Endothelial cell of umbilical vein (primary cell): ENCODE measurements around the gene HYAL3. TPM values are rescaled to one million over a fixed set of nuclear protein-coding genes. Genes with fewer than 3 reads are reported as not detected.

Source experiments
- BruUV-seq: library from RNA; stranded (reverse); fragments of 400-500 nt; replicated peaks from 2 replicates; lab custom pipeline; 2021; lab: Mats Ljungman, UMichigan
- CTCF ChIA-PET: fragments of 300-600, 350-600 bp; sonication (Branson Sonifier 250); formaldehyde crosslinking; loops from one replicate; lab custom pipeline; 2021; ENCODE audit warnings: antibody characterized with exemption, inconsistent platforms; lab: Charles Lee
- POLR2A ChIA-PET: fragments of 300-600, 350-600 bp; sonication (Branson Sonifier 250); formaldehyde crosslinking; loops from one replicate; lab custom pipeline; 2021; ENCODE audit warnings: antibody characterized with exemption, inconsistent platforms; lab: Charles Lee
- DNase-seq: peaks from one replicate; pipeline ENCODE4 v3.0.0-alpha.2; 2011; ENCODE audit warnings: low read depth, low spot score
- FAIRE-seq: peaks from 2 replicates; lab custom pipeline; 2011; peaks lifted over from hg19 to GRCh38; lab: Jason Lieb, UNC
- H2AFZ ChIP-seq: 2 replicates; pipeline ENCODE4 v1.6.0; 2012; ENCODE audit warnings: low read depth, low read length, control low read depth, inconsistent platforms
- H3K27ac ChIP-seq: 2 replicates; pipeline ENCODE4 v1.5.1; 2011; ENCODE audit warnings: low read depth, mild to moderate bottlenecking, control low read depth, low read length, moderate library complexity; ENCODE audit not compliant: insufficient read depth
- H3K27me3 ChIP-seq, 2 experiments: 2 replicates each; pipeline versions ENCODE4 v1.6.0 to v1.6.1; 2011; ENCODE audit warnings: low read length in 2 of 2, mixed read lengths in 1 of 2; ENCODE audit not compliant: control insufficient read depth in 2 of 2, insufficient read depth in 2 of 2
- H3K36me3 ChIP-seq, 2 experiments: 2 replicates in 1 of 2; 3 replicates in 1 of 2; pipeline ENCODE4 v1.5.1; 2011; ENCODE audit warnings: low read length in 2 of 2, mild to moderate bottlenecking in 1 of 2, moderate library complexity in 1 of 2; ENCODE audit not compliant: control insufficient read depth in 2 of 2, insufficient read depth in 2 of 2; ENCODE audit errors: extremely low read depth in 1 of 2
- H3K4me1 ChIP-seq: 3 replicates; pipeline ENCODE4 v1.5.1; 2011; ENCODE audit warnings: mild to moderate bottlenecking, low read length; ENCODE audit not compliant: control insufficient read depth, insufficient read depth; ENCODE audit errors: extremely low read depth
- H3K4me2 ChIP-seq: 2 replicates; pipeline ENCODE4 v1.6.1; 2011; ENCODE audit warnings: low read length, control low read depth, mixed read lengths; ENCODE audit not compliant: insufficient read depth
- H3K4me3 ChIP-seq, 3 experiments: fragments of 200-600 bp in 1 of 3; sonication (generic), shearing (Covaris generic) in 1 of 3; replicated peaks in 1 of 3; 2 replicates each; pipeline ENCODE4 v1.5.1; 2011 to 2016; ENCODE audit warnings: control low read depth in 3 of 3, low read length in 3 of 3, mild to moderate bottlenecking in 2 of 3, inconsistent platforms in 1 of 3, low read depth in 1 of 3, moderate library complexity in 1 of 3; ENCODE audit not compliant: insufficient read depth in 1 of 3
- H3K79me2 ChIP-seq: 2 replicates; pipeline ENCODE4 v1.6.0; 2012; ENCODE audit warnings: low read length, inconsistent platforms; ENCODE audit not compliant: control insufficient read depth, insufficient read depth
- H3K9ac ChIP-seq: replicated peaks from 2 replicates; pipeline ENCODE3; 2011; ENCODE audit warnings: low read length, control low read depth; ENCODE audit not compliant: insufficient read depth; ENCODE audit errors: extremely low read depth
- H3K9me1 ChIP-seq: replicated peaks from 3 replicates; pipeline ENCODE4 v1.6.0; 2011; ENCODE audit warnings: mild to moderate bottlenecking, low read length; ENCODE audit not compliant: control insufficient read depth, insufficient read depth; ENCODE audit errors: extremely low read depth
- H3K9me3 ChIP-seq: replicated peaks from 2 replicates; pipeline ENCODE4 v1.5.1; 2012; ENCODE audit warnings: low read length, inconsistent platforms; ENCODE audit not compliant: control insufficient read depth, insufficient read depth
- H4K20me1 ChIP-seq: replicated peaks from 2 replicates; pipeline ENCODE3; 2011; ENCODE audit warnings: mild to moderate bottlenecking, low read length; ENCODE audit not compliant: control insufficient read depth, insufficient read depth; ENCODE audit errors: extremely low read depth
- CTCF ChIP-seq, 2 donors: IDR thresholded peaks; 1 replicate in 1 of 2; 2 replicates in 1 of 2; pipeline ENCODE4 v1.5.1; 2011; ENCODE audit warnings: low read length in 2 of 2, mild to moderate bottlenecking in 2 of 2, moderate library complexity in 2 of 2, control low read depth in 1 of 2, inconsistent platforms in 1 of 2, low read depth in 1 of 2; ENCODE audit not compliant: insufficient read depth in 1 of 2; ENCODE audit errors: extremely low read depth in 1 of 2
- FOS ChIP-seq: IDR thresholded peaks from 2 replicates; pipeline ENCODE4 v1.6.1; 2011; ENCODE audit warnings: mild to moderate bottlenecking, low read length, moderate library complexity, borderline replicate concordance; ENCODE audit not compliant: insufficient read depth
- GATA2 ChIP-seq: IDR thresholded peaks from 2 replicates; pipeline ENCODE4 v1.7.0; 2011; ENCODE audit warnings: low read depth, mild to moderate bottlenecking, moderate library complexity, mixed read lengths, low read length; ENCODE audit not compliant: insufficient read length, insufficient read depth
- JUN ChIP-seq: IDR thresholded peaks from 2 replicates; pipeline ENCODE4 v1.6.1; 2011; ENCODE audit warnings: borderline replicate concordance, low read depth; ENCODE audit not compliant: insufficient read length, insufficient read depth
- dilution Hi-C: fragments of 300-500 bp; cut with MboI; formaldehyde crosslinking; loops from one replicate; pipeline ENCODE4 v1.15.0; 2019; ENCODE audit warnings: low sequenced_read_pairs; ENCODE audit not compliant: extremely low pct_ligation_motif_present
- intact Hi-C: fragments of 100-400 bp; cut with micrococcal nuclease; formaldehyde crosslinking; loops from one replicate; pipeline ENCODE4 v1.10.0; 2022
- polyA plus RNA-seq, 4 experiments: library from polyadenylated mRNA; depleted of rRNA in 3 of 4; stranded (reverse) in 3 of 4; unstranded in 1 of 4; fragments of >200 nt; gene quantifications; 2 replicates each; pipeline versions ENCODE4 v1.2.1 to v1.2.3, GENCODE V29; 2011 to 2012; ENCODE audit warnings: missing spikeins in 1 of 4
- total RNA-seq: library from RNA; stranded (reverse); gene quantifications from 2 replicates; pipeline ENCODE4 v1.2.3, GENCODE V29; 2021

The HYAL3 gene
- total and polyA plus RNA-seq, 2 donors (not counting 3 experiments of a cell fraction or from before 2014, with no cell fraction given): 4.8 to 11.5 TPM

DNA sequence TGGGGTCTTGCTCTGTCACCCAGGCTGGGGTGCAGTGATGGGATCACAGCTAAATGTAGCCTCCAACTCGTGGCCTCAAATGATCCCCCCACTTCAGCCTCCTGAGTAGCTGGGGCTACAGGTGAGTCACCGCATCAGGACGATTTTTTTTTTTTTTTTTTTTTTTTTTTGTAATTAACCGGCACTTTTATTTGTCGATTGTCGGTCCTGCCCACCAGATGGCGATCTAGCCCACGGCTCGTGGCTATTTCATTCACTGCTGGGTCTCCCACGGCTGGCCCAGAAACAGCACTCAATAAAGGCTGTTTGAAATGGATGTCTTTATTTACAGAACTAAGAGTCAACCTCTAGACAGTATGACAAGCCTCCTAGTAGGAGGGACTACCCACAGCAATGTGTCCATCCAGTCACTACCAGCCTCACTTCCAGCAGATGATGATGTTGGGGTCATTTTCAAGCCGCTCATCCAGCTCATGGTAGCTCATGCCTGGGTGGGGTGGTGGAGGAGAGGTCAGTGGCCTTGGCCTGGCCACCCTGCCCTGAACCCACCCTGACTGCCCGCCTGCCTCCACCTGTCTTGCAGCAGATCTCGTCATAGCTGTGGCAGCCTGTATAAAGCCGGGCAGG, 48.1 kb upstream of the HYAL3 start:
- dilution Hi-C loops (no loop called here), intact Hi-C loops (loop anchor here (1.0 to 5.0 kb wide), 5 partner anchors 41 to 265 kb away; no protein-coding TSS in a partner anchor)
- ChIA-PET POLR2A (interaction anchor here (1.0 kb wide), 1 partner anchor 195 kb away, joined by 3 read pairs; no protein-coding TSS in a partner anchor), CTCF (interaction anchor here (0.6 to 7.7 kb wide), 15 partner anchors 10 to 265 kb away, joined by 3 to 165 read pairs (median 4); partner anchors contain the start of genes C3orf18 and CISH)
- Histone ChIP-seq H4K20me1 (no peaks in the 10 kb centered on the region), H3K27ac (no peak overlapping the region), H3K9ac (no peak overlapping the region), H3K36me3 (peaks cover 0 to 4% of the 10 kb centered on the region in 2 experiments), H3K9me3 (no peaks in the 10 kb centered on the region), H3K4me1 (peaks cover 21% of the 10 kb centered on the region), H3K9me1 (no peaks in the 10 kb centered on the region), H3K4me3 (no peak overlapping the region), H3K27me3 (no peaks in the 10 kb centered on the region), H2AFZ (no peak overlapping the region), H3K4me2 (no peak overlapping the region), H3K79me2 (no peaks in the 10 kb centered on the region)
- FAIRE-seq (peak; percentile 86), DNase-seq (peak; percentile 84)
- TF ChIP-seq GATA2 (no peak), FOS (peak; percentile 60), CTCF (IDR thresholded peaks at IDR 0.05; ENCODE audit: extremely low read depth in 1 of 2, insufficient read depth in 1 of 2, low read depth in 1 of 2, low read length in 2 of 2) (peak; percentile 63 to 64), JUN (peak; percentile 38)
- no TSS peak for BruUV-seq
